SK-N-MC (cell line): ENCODE results near the gene TNRC6C.

Experiments used
- DNase-seq: peaks from one replicate; pipeline ENCODE4 v3.0.0-alpha.2; 2011; ENCODE audit warnings: low read depth, low spot score
- H3K27ac ChIP-seq: fragments of 200-600 bp; sonication (generic); 2 replicates; pipeline ENCODE4 v1.5.1; 2016; ENCODE audit warnings: mixed run types
- H3K36me3 ChIP-seq: fragments of 200-600 bp; sonication (generic); 2 replicates; pipeline ENCODE4 v1.6.1; 2017; ENCODE audit warnings: antibody characterized with exemption, low read length, mixed read lengths; ENCODE audit not compliant: insufficient read depth
- H3K4me3 ChIP-seq: fragments of 200-600 bp; sonication (generic); 2 replicates; pipeline ENCODE4 v1.5.1; 2016
- H3K9ac ChIP-seq: fragments of 200-600 bp; sonication (generic); 2 replicates; pipeline ENCODE4 v1.8.0; 2017; ENCODE audit warnings: mixed run types, mixed read lengths; ENCODE audit not compliant: insufficient read length
- H3K9me3 ChIP-seq: fragments of 200-600 bp; sonication (generic); 2 replicates; pipeline ENCODE4 v1.6.1; 2017; ENCODE audit warnings: low read depth, mild to moderate bottlenecking, antibody characterized with exemption, low read length, moderate library complexity, mixed read lengths
- EZH2 ChIP-seq: fragments of 200-600 bp; sonication (generic); IDR thresholded peaks from one replicate; pipeline ENCODE4 v1.6.1; 2017; ENCODE audit warnings: antibody characterized with exemption
- FOXP2 ChIP-seq: optimal IDR thresholded peaks from 2 replicates; pipeline ENCODE3; 2011; ENCODE audit warnings: mild to moderate bottlenecking, moderate library complexity; ENCODE audit not compliant: insufficient read depth; ENCODE audit errors: extremely low read length, control extremely low read depth
- POLR2AphosphoS5 ChIP-seq: IDR thresholded peaks from 2 replicates; pipeline ENCODE4 v1.6.1; 2012; ENCODE audit warnings: mild to moderate bottlenecking, low read depth, low read length, borderline replicate concordance

The TNRC6C gene

DNA sequence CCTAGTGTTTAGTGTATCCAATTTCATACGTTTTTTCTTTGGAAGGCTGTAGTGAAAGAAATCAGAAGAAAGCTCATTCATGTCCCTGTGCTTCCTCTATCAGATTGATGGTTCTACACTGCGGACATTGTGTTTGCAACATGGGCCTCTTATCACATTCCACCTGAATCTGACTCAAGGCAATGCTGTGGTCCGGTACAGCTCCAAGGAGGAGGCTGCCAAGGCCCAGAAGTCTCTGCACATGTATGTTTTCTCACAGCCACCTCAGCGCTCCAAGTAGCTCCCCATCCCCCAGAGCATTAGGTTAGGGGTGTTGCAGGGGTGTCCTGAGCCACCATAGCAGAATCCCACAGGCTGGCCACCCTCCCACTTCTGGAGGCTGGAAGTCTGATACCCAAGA is 144.8 kb downstream of the TNRC6C start:
- Histone ChIP-seq H3K27ac (no peak overlapping the region), H3K36me3 (peaks cover 27% of the 10 kb centered on the region), H3K9me3 (no peaks in the 10 kb centered on the region; the same call in 1 of the 2 replicates), H3K4me3 (no peak overlapping the region), H3K9ac (no peak overlapping the region)
- no peak for DNase-seq
- TF ChIP-seq POLR2AphosphoS5, result no peak
- TF ChIP-seq EZH2, result no peak
- TF ChIP-seq FOXP2, result no peak

- Histone ChIP-seq H3K9ac (no peak overlapping the region), H3K4me3 (no peak overlapping the region), H3K9me3 (no peaks in the 10 kb centered on the region; the same call in 1 of the 2 replicates), H3K27ac (no peak overlapping the region), H3K36me3 (peaks cover 17% of the 10 kb centered on the region; the same call in 1 of the 2 replicates)
- DNase-seq, result no peak
- TF ChIP-seq FOXP2, result no peak
- TF ChIP-seq EZH2, result no peak
- no peak for TF ChIP-seq POLR2AphosphoS5
These were observed 146.0 kb downstream of the TNRC6C start for GRCh38 chr17:78104540-78104941.

GRCh38 chr17:78105101-78105500 is 146.6 kb downstream of the TNRC6C start:
- peak overlapping the region; percentile 68 for H3K27ac ChIP-seq
- no peak overlapping the region for H3K4me3 ChIP-seq
- peak overlapping the region; percentile 0 for H3K9ac ChIP-seq
- peaks cover 14% of the 10 kb centered on the region; the same call in 1 of the 2 replicates for H3K36me3 ChIP-seq
- no peak for DNase-seq
- no peak for TF ChIP-seq FOXP2
- TF ChIP-seq POLR2AphosphoS5, result no peak
- no peak for TF ChIP-seq EZH2
- H3K9me3 ChIP-seq, result no peaks in the 10 kb centered on the region; the same call in 1 of the 2 replicates

DNA sequence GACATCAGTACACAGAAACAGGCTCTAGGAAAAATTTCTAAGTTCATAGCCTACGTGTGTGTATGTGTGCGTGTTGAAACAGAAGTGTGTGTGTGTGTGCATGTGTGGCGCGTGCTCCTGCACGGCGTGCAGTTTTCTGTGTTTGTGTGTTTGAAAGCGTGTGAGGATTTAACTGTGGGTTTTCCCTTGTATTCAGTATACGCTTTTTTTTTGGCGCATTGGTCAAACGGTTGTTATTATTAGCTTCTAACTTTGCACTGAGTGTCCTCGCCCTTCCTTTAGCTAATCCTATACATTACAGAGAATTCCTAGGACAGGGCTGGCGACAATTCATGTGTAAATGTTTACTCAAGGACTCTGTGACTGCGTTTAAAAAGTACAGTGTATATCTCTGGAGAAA is 147.0 kb downstream of the TNRC6C start:
- no peak for TF ChIP-seq EZH2
- no peak for TF ChIP-seq FOXP2
- no peak for TF ChIP-seq POLR2AphosphoS5
- Histone ChIP-seq H3K9me3 (no peaks in the 10 kb centered on the region; the same call in 1 of the 2 replicates), H3K9ac (peak overlapping the region; percentile 0), H3K27ac (peak overlapping the region; percentile 68), H3K36me3 (peaks cover 10% of the 10 kb centered on the region; the same call in 1 of the 2 replicates), H3K4me3 (no peak overlapping the region)
- DNase-seq, result no peak

- Histone ChIP-seq H3K4me3 (no peak overlapping the region), H3K36me3 (peaks cover 8% of the 10 kb centered on the region; the same call in 1 of the 2 replicates), H3K9me3 (no peaks in the 10 kb centered on the region; the same call in 1 of the 2 replicates), H3K9ac (no peak overlapping the region), H3K27ac (no peak overlapping the region)
- TF ChIP-seq POLR2AphosphoS5 (no peak), EZH2 (no peak), FOXP2 (no peak)
- DNase-seq, result no peak
These were observed 147.7 kb downstream of the TNRC6C start for GRCh38 chr17:78106211-78106610.

DNA sequence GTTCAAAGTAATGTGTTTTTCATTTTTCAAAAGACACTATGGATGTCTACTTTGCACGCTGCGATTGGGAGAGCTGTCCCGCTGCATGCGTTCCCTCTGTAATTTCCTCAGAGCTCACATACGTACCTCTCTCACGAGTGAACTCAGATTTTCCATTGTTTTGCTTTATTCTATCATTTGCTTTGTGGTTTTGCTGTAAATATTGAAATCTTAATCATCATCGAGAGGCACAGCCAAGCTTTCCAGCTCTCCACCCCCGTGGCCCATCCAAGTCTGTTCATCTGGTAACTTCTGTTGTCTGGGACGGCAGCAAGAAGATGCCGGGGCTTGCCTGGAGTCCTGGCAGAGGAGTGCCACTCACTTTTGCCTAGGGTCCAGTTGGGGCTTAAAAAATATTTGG is 149.0 kb downstream of the TNRC6C start:
- Histone ChIP-seq H3K9ac (no peak overlapping the region), H3K36me3 (no peaks in the 10 kb centered on the region; the same call in 1 of the 2 replicates), H3K9me3 (no peaks in the 10 kb centered on the region), H3K27ac (peak overlapping the region; percentile 12; the same call in 1 of the 2 replicates), H3K4me3 (no peak overlapping the region)
- no peak for TF ChIP-seq EZH2
- DNase-seq, result no peak

GRCh38 chr17:78107976-78108725 is 149.6 kb downstream of the TNRC6C start:
- no peak overlapping the region for H3K9ac ChIP-seq
- no peaks in the 10 kb centered on the region for H3K9me3 ChIP-seq
- TF ChIP-seq POLR2AphosphoS5 (no peak), FOXP2 (no peak), EZH2 (no peak)
- no peaks in the 10 kb centered on the region; the same call in 1 of the 2 replicates for H3K36me3 ChIP-seq
- DNase-seq, result no peak
- H3K4me3 ChIP-seq, result no peak overlapping the region
- no peak overlapping the region for H3K27ac ChIP-seq

GRCh38 chr17:78108726-78109488 is 150.4 kb downstream of the TNRC6C start:
- no peaks in the 10 kb centered on the region; the same call in 1 of the 2 replicates for H3K36me3 ChIP-seq
- no peak overlapping the region for H3K4me3 ChIP-seq
- no peak overlapping the region for H3K9ac ChIP-seq
- no peak for DNase-seq
- no peaks in the 10 kb centered on the region for H3K9me3 ChIP-seq
- no peak overlapping the region for H3K27ac ChIP-seq
- TF ChIP-seq EZH2 (no peak), FOXP2 (no peak), POLR2AphosphoS5 (no peak)
